Measurements from ENCODE around the gene FAM163B. TPM values are rescaled to one million over a fixed set of nuclear protein-coding genes. Genes with fewer than 3 reads are reported as not detected.

The FAM163B gene
- total RNA-seq, 1 donor from 2014 or later = not detected

DNA sequence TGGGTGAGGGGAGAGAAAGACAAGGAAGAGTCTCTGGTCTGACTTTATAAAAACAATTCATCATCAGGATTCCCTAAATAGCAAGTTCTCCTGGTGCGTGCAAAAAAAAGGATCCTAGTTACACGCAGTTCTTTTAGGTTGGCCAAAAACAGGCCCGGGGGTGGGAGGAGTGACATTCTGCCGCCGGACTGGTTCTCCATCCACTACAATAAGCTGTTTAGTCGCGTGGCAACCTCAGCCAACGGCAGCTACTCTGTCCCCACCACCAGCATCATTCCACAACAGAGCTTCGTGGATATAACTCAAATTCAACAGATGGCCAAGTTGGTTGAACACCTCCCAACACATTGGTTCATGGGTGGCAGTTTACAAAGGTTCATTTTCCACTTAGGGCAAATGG lies 2.9 kb upstream of the FAM163B start:
- Mint-ChIP-seq H3K4me3 (no peak overlapping the region), H3K27ac (no peak overlapping the region), H3K4me1 (no peaks in the 10 kb centered on the region), H3K9me3 (no peaks in the 10 kb centered on the region), H3K36me3 (ENCODE audit: low read depth) (no peaks in the 10 kb centered on the region), H3K27me3 (peaks cover 46% of the 10 kb centered on the region)
- DNase-seq (no peak), ATAC-seq (ENCODE audit: low read depth) (no peak)
- intact Hi-C loops (cut with micrococcal nuclease) = no loop called here
- TF ChIP-seq, protein P1, sequence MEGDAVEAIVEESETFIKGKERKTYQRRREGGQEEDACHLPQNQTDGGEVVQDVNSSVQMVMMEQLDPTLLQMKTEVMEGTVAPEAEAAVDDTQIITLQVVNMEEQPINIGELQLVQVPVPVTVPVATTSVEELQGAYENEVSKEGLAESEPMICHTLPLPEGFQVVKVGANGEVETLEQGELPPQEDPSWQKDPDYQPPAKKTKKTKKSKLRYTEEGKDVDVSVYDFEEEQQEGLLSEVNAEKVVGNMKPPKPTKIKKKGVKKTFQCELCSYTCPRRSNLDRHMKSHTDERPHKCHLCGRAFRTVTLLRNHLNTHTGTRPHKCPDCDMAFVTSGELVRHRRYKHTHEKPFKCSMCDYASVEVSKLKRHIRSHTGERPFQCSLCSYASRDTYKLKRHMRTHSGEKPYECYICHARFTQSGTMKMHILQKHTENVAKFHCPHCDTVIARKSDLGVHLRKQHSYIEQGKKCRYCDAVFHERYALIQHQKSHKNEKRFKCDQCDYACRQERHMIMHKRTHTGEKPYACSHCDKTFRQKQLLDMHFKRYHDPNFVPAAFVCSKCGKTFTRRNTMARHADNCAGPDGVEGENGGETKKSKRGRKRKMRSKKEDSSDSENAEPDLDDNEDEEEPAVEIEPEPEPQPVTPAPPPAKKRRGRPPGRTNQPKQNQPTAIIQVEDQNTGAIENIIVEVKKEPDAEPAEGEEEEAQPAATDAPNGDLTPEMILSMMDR (IDR thresholded peaks at IDR 0.05) = no peak
- CTCF ChIA-PET = no interaction called here
- POLR2A ChIA-PET = no interaction called here

DNA sequence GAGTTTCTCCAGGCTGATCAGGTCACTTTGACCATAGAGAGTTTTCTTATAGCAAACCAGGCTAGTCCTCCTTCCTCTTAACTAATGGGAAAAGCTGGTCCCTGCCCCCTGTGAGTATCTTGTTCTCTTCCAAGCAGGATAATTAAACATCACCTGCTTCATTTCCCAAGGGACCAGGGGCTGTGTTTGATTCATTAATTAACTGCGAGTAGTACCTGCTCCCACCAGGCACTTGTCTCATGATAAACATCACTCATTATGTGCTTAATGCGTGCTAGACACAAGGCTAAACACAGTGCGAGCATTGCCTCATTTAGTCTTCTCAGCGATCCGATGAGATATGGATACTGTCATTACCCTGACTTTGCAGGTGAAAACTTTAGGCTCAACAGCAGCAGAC lies 1.7 kb upstream of the FAM163B start:
- peaks cover 46% of the 10 kb centered on the region for H3K27me3 Mint-ChIP-seq
- intact Hi-C loops (cut with micrococcal nuclease) = no loop called here
- H3K4me3 Mint-ChIP-seq = no peak overlapping the region
- CTCF ChIA-PET = no interaction called here
- DNase-seq = no peak
- H3K36me3 Mint-ChIP-seq (ENCODE audit: low read depth) = no peaks in the 10 kb centered on the region
- no peaks in the 10 kb centered on the region for H3K9me3 Mint-ChIP-seq
- TF ChIP-seq, protein P1 (IDR thresholded peaks at IDR 0.05) = no peak
- H3K27ac Mint-ChIP-seq = no peak overlapping the region
- H3K4me1 Mint-ChIP-seq = no peaks in the 10 kb centered on the region
- POLR2A ChIA-PET = no interaction called here
- no peak for ATAC-seq (ENCODE audit: low read depth)

DNA sequence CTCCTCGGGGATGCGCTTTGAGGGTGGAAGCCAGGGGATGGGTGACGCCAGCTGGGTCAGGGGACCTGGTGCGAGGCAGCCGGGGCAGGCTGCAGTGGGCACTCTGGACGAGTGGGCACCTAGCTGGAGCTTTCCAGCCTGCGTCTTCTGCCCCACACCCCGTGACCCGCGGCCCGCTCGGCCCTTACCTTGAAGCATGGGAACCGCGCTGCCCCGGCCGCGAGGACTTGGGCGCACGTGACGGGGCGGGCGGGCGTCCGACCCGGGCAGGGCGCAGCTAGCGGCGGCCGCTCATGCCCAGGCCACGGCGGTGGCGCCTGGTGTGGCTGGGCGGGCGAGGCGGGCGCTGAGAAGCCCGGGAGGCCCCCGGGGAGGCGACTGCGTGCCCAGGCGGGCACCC lies 300 bp downstream of the FAM163B start:
- intact Hi-C loops (cut with micrococcal nuclease) = no loop called here
- ChIA-PET CTCF (no interaction called here), POLR2A (no interaction called here)
- Mint-ChIP-seq H3K27me3 (peaks cover 49% of the 10 kb centered on the region), H3K27ac (no peak overlapping the region), H3K9me3 (no peaks in the 10 kb centered on the region), H3K4me3 (no peak overlapping the region), H3K4me1 (peaks cover 9% of the 10 kb centered on the region), H3K36me3 (ENCODE audit: low read depth) (no peaks in the 10 kb centered on the region)
- no peak for DNase-seq
- TF ChIP-seq, protein P1 (IDR thresholded peaks at IDR 0.05) = no peak
- ATAC-seq (ENCODE audit: low read depth) = no peak

DNA sequence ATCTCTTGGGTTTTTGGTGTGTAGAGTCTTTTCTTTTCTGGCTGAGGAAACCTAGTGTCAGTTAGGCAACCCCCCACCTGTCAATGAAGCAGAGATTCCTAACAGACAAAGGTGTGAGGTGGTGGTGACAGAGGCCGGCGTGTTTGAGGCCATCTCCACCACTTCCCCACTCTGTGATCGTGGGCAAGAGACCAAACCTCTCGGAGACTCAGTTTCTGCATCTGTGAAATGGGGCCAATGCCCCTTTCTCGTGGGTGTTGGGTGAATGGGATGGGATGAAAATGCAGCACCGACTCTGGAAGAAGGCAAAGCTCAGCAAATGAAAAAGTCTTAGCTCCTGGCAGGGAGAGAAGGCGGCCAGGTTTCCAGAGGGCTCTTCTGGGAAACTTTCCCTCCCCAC lies 807 bp downstream of the FAM163B start:
- TF ChIP-seq, protein P1 (IDR thresholded peaks at IDR 0.05) = no peak
- Mint-ChIP-seq H3K4me3 (no peak overlapping the region), H3K9me3 (no peaks in the 10 kb centered on the region), H3K27me3 (peaks cover 47% of the 10 kb centered on the region), H3K4me1 (peaks cover 9% of the 10 kb centered on the region), H3K36me3 (ENCODE audit: low read depth) (no peaks in the 10 kb centered on the region), H3K27ac (no peak overlapping the region)
- intact Hi-C loops (cut with micrococcal nuclease) = no loop called here
- ATAC-seq (ENCODE audit: low read depth) (no peak), DNase-seq (no peak)
- POLR2A ChIA-PET = no interaction called here
- CTCF ChIA-PET = no interaction called here

DNA sequence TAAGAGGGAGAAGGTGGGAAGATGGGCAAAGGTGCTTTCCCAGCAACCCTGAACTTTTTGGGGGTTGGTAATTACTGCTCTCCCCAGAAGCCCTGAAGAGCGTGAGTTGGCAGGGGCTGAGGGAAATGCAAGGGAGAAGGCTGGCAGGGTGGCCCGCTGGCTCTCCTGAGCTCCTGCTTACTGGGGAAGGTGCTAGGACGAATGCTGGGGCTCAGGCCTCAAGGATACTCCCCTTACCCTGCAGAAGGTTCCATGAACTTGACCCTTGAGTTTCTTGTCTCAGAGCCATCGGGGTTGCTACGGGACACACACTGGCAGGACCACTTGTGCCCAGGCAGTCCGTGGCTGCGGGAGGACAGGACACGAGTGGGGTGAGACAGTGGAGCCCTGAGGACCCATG lies 1.2 kb downstream of the FAM163B start:
- intact Hi-C loops (cut with micrococcal nuclease) = no loop called here

More for the DNA sequence above, 1.2 kb downstream of the FAM163B start:
- peaks cover 44% of the 10 kb centered on the region for H3K27me3 Mint-ChIP-seq
- H3K4me1 Mint-ChIP-seq = peaks cover 9% of the 10 kb centered on the region
- TF ChIP-seq, protein P1 (IDR thresholded peaks at IDR 0.05) = no peak
- DNase-seq (no peak), ATAC-seq (ENCODE audit: low read depth) (no peak)
- H3K27ac Mint-ChIP-seq = no peak overlapping the region
- no peak overlapping the region for H3K4me3 Mint-ChIP-seq
- no peaks in the 10 kb centered on the region for H3K36me3 Mint-ChIP-seq (ENCODE audit: low read depth)
- no peaks in the 10 kb centered on the region for H3K9me3 Mint-ChIP-seq
- POLR2A ChIA-PET = no interaction called here
- CTCF ChIA-PET = no interaction called here

Data from activated B cell treated with CpG ODN at 0.5 μM for 24 hours (primary cell).